ENCODE results near the gene CACNA1C.

GRCh38 chr12:2566161-2566560 is 513.4 kb downstream of the CACNA1C start:
- TF ChIP-seq GATA2 (IDR thresholded peaks at IDR 0.05; ENCODE audit: low read depth, low read length), result no peak
- no peak for TF ChIP-seq GATA3 (IDR thresholded peaks at IDR 0.05; ENCODE audit: low read depth, low read length)
